Activated CD8-positive, alpha-beta memory T cell treated with anti-CD3 and anti-CD28 coated beads, Interleukin-2, amount 50 U/mL, for 1 hour (primary cell): ENCODE data around the gene USP7.
"Not testable (repeated sequence)": the region's sequence is repeated elsewhere in the genome, so short reads cannot be mapped to it uniquely, and the experiment has no call there.

Experiments
- DNase-seq: peaks from one replicate; pipeline ENCODE4 v3.0.0-alpha.2; 2020; ENCODE audit errors: extremely low read depth

The USP7 gene

DNA sequence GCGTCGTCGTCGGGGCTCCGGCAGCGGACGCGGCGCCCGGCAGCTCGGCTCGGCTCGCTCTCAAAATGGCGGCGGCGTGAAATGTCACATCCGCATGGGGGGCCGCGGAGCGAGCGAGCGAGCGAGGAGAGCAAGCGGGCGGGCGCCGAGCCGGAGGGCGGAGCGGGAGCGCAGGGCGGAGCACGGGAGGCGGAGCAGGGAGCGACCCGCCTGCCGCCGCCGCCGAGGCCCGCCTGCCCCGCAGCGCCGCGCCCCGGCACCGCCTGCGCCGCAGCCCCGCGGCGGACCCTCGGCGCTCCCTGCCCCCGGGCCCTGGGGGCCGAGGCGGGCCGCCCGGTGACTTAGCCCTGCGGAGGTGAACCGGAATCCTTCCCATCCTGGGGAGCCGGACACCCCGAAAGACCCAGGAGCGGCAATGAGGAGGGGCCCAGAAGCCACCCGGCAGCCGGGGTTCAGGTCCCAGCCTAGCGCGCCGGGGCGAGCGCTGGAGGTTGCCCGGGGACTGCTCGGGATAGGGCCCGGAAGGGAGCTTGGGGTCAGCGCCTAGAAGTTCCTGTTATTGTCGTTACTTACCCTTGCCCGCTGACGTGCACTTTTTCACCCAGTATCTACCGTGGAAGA is at the start of gene USP7:
Gene USP7 (minus strand): TSS at position 86 of the 621 bp plus-strand sequence. CDS start 621 bp downstream, outside the sequence.
- DNase-seq = peak; percentile 62

- DNase-seq = no peak
These were observed 49.8 kb upstream of the USP7 start for GRCh38 chr16:9013508-9013864.

GRCh38 chr16:9012848-9013507 is 49.3 kb upstream of the USP7 start:
- no peak for DNase-seq

GRCh38 chr16:9012330-9012729 is 48.6 kb upstream of the USP7 start:
- no peak for DNase-seq

GRCh38 chr16:9008601-9009260 is 45.0 kb upstream of the USP7 start:
- peak; percentile 18 for DNase-seq

DNA sequence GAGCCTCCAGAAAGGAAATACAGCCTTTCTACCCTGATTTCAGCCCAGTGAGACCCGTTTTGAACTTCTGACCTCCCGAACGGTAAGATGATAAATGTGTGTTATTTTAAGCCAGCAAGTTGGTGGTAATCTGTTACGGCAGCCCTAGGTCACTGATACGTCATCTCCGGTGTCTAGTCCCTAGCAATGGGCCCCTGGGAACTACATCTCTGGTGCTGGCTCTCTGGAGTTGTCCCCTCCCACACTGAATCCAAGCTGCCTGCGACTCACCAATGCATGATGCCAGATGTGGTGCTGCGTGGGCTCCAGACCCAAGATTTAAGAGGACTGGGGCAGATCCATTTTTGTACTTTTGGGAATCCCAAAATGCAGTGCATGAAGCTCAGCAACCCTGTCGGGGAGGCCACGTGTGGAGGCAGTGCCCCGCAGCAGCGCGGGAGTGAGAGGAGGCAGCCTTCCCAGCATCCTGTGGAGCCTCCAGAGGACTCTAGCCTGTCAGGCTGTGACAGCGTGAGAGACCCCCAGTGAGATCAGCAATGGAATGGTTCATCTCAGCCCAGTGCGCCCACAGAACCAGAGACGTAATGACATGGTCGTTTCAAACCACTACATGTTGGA is 43.6 kb upstream of the USP7 start:
- DNase-seq = no peak

DNA sequence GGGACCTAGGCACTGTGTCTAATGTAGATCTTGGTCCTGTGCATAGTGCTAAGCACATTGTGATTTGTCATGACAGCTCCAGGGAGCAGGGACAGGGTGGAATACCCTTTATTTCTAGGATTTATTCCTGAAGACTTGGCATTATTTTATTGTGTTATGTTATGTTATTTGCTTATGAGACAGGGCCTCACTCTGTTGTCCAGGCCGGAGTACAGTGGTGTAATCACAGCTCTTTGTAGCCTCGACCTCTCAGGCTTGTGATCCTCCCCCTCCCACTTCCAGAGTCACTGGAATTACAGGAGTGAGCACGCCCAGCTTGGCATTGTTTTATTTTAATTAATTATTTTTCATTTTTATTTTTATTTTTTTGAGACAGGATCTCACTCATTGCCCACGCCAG is 40.5 kb upstream of the USP7 start:
- no peak for DNase-seq

GRCh38 chr16:9003763-9004162 is 40.1 kb upstream of the USP7 start:
- no peak for DNase-seq

DNA sequence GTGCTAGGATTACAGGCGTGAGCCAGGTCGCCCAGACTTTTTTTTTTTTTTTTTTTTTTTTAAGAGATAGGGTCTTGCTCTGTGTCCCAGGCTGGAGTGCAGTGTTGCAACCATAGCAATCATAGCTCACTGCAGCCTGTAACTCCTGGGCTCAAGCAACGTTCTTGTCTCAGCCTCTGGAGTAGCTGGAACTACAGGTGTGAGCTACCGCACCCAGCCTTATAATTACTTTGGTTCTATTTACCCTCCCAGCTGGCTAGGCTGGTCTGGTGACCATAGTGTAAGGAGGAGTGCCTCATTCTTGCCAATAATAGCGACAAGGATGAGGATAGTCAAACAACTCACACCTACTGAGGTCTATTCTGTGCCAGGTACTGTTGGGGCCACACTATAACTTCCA is 39.6 kb upstream of the USP7 start:
- DNase-seq = no peak

DNA sequence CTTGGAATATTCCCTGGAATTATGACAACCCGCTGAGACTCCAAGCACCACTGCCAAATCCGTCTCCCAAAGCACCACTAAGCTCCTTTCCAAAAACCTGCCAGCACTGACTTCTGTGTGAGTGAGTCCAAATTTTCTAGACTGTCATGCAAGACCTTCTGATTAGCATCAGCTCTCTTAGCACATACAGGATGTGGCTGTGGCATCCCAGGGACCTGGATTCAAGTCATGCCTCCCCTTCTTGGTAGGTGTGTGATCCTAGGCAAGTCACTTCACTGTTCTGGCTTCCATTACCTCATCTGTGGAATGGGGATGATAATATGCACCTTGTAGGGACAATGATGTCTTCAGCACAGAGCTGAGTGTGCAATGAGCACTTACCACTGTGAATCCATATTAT is 38.3 kb upstream of the USP7 start:
- no peak for DNase-seq

DNA sequence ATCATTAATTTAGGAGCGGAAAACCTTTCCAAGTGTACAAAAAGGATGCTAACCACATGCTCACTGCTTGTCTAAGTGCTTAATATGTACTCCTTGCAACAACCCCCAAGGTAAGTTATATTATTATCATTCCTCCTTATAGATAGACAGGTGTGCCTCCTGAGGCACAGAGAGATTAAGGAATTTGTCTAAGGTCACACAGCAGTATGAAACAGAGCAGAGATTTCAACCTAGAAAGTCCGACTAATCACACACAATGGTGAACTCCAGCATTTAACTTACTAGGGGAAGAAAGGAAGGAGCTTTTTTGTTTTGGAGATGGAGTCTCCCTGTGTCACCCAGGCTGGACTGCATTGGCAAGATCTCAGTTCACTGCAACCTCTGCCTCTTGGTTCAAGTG is 37.0 kb upstream of the USP7 start:
- DNase-seq = no peak

DNA sequence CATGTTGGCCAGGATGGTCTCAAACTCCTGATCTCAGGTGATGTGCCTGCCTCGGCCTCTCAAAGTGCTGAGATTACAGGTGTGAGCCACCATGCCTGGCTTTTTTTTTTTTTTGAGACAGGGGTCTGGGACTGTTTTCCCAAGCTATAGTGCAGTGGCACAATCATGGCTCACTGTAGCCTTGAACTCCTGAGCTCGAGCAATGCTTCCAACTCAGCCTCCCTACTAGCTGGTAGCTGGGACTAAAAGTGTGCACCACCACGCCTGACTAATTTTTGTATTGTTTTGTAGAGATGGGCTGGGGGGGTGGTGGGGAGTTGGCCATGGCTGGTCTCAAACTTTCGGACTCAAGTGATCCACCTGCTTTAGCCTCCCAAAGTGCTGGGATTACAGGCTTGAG is 36.1 kb upstream of the USP7 start:
- no peak for DNase-seq

- no peak for DNase-seq
These were observed 34.4 kb upstream of the USP7 start for GRCh38 chr16:8998108-8998507.

DNA sequence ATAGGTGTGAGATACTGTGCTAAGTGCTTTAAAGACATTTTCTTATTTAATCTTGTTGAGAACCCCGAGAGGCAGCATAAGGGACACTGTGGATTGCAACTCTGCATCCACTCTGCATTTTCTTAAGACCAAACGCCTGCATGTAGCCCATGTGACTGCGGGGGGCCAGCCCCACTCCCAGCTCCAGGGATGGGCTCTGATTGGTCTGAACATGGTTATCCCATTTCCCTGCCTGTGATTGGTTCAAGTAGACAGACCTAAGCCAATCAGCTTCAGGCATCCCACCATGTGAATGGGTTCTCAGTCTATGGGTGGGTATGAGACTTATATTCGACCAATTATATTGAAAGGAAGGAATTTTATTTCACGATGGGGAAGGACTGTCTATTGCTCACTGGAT is 33.2 kb upstream of the USP7 start:
- no peak for DNase-seq

GRCh38 chr16:8990445-8990844 is 26.7 kb upstream of the USP7 start:
- no peak for DNase-seq

DNA sequence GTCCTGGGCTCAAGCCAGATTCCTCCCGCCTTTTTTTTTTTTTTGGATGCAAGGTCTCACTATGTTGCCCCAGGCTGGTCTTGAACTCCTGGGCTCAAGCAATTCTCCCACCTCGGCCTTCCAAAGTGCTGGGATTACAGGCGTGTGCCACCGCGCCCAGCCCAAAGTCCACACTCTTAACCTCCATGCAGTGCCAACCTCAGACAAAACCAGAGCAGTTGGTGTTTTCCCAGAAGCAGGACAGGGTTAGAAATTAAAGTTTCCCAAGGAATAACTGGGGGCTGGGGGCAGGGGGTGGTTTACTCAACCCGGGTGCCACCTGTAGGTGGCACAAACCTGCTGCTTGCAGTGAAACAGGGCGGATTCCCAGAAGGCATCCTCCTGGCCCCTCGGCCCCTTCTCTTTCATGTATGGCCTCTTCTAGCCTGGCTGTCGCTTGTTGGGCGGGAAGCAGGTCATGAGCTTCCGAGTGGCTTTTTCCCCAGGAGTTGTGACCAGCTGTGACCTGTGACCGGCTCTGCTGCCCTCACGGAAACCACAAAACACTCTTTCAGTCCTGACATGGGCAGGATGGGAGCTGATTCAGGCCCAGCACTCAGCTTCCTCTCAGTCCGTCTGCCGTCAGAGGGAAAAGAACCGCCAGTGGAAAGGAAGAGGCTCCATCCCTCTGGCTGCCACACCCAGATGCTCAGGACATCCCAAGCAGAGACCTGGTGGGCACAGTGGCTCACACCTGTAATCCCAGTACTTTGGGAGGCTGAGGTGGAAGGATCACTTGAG is 25.6 kb upstream of the USP7 start:
- no peak for DNase-seq

- no peak for DNase-seq
These were observed 23.1 kb upstream of the USP7 start for GRCh38 chr16:8986818-8987191.

- no peak for DNase-seq
These were observed 22.4 kb upstream of the USP7 start for GRCh38 chr16:8986111-8986510.

DNA sequence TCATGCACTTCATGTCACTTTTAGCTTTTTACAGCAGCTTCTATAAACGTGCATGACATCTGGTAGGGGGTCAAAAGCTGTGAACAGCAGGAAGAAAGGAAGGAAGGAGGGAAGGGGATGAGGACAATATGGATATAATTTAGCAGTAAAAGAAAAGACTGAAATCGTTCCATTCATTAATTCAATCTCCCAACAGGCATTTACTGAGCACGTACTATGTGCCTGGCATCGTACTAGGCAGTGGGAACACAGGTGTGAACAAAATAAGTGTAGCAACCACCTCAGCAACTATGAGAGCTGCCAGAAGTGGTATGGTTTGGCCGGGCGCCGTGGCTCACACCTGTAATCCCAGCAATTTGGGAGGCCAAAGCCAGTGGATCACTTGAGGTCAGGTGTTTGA is 19.1 kb upstream of the USP7 start:
- no peak for DNase-seq

GRCh38 chr16:8981901-8982300 is 18.2 kb upstream of the USP7 start:
- not testable (repeated sequence) for DNase-seq

DNA sequence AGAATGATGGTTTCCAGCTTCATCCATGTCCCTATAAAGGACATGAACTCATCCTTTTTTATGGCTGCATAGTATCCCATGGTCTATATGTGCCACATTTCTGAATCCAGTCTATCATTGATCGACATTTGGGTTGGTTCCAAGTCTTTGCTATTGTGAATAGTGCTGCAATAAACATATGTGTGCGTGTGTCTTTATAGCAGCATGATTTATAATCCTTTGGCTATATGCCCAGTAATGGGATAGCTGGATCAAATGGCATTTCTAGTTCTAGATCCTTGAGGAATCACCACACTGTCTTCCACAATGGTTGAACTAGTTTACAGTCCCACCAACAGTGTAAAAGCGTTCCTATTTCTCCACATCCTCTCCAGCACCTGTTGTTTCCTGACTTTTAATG is 12.5 kb upstream of the USP7 start:
- DNase-seq = not testable (repeated sequence)

DNA sequence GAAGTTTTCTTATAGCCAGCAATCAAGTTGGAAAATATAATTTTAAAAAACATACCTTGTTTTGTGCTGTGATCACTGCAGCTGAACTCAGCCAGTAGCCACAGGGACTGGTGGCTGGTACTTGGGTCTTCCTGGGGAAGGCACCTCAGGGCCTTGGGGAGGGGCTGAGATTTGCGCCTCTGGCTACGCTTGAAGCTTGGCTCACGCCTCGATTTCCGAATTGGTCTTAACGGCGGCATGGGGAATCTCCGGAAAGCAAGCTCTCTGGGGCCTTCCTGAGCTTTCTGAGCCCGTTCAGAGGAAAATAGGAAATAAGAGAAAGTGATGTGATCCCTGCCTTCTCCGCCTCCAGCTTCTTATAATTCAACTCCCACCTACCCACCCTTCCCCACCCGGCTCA is 11.3 kb upstream of the USP7 start:
- DNase-seq = no peak
